ENCODE measurements around the gene RNF145. TPM values are rescaled to one million over a fixed set of nuclear protein-coding genes. Genes with fewer than 3 reads are reported as not detected.

Gene RNF145
- total and polyA plus RNA-seq, 2 of the 13 experiments (the other 11 are each of a cell fraction or from before 2014, with no cell fraction given): 24.6 TPM

GRCh38 chr5:159207686-159208513 lies 1.5 kb downstream of the RNF145 start (continued):
- TF ChIP-seq EED (CRISPR knock-in tag; IDR thresholded peaks at IDR 0.05) (0 out of 2 replicates have a peak, but pooled peaks have one; percentile 15), PHB2 (IDR thresholded peaks at IDR 0.05; ENCODE audit: partially characterized antibody) (no peak), MEIS1 (CRISPR knock-in tag; IDR thresholded peaks at IDR 0.05; ENCODE audit: borderline replicate concordance) (no peak), GATAD2A (CRISPR knock-in tag; IDR thresholded peaks at IDR 0.05) (peak; percentile 36; the same call in 1 of the 2 replicates), BRD4 (CRISPR knock-in tag; IDR thresholded peaks at IDR 0.05) (peak; percentile 70), ZNF607 (CRISPR knock-in tag; IDR thresholded peaks at IDR 0.05; ENCODE audit: borderline replicate concordance) (0 out of 2 replicates have a peak, but pooled peaks have one; percentile 40), PAXIP1 (CRISPR knock-in tag; conservative IDR thresholded peaks at IDR 0.05) (peak; percentile 28; the same call in 1 of the 2 replicates), ATF4 (CRISPR knock-in tag; IDR thresholded peaks at IDR 0.05) (0 out of 4 replicates have a peak, but pooled peaks of 1 of the 2 experiments have one; percentile 23), ZNF512B (CRISPR knock-in tag; IDR thresholded peaks at IDR 0.05; ENCODE audit: borderline replicate concordance) (peak; percentile 58; the same call in 1 of the 2 replicates), MAX (IDR thresholded peaks at IDR 0.05) (peak; percentile 21), SMC3 (IDR thresholded peaks at IDR 0.05; ENCODE audit: low read length) (no peak), MAZ (IDR thresholded peaks at IDR 0.05; ENCODE audit: borderline replicate concordance, low read depth, low read length) (no peak), MAZ (CRISPR knock-in tag; IDR thresholded peaks at IDR 0.05; ENCODE audit: low read depth) (peak; percentile 51; the same call in 1 of the 2 replicates), AGO2 (optimal IDR thresholded peaks at IDR 0.05; ENCODE audit: low read depth, low read length) (peak; percentile 33), ZNF292 (CRISPR knock-in tag; IDR thresholded peaks at IDR 0.05; ENCODE audit: borderline replicate concordance, low read depth) (peak; percentile 99), SPEN (CRISPR knock-in tag; IDR thresholded peaks at IDR 0.05; ENCODE audit: low read depth) (peak; percentile 39; the same call in 1 of the 2 replicates), SMARCC2 (IDR thresholded peaks at IDR 0.05) (no peak), ZMYM4 (CRISPR knock-in tag; IDR thresholded peaks at IDR 0.05) (peak; percentile 30; the same call in 1 of the 2 replicates)

Data from HepG2 (cell line).